A673 (cell line): ENCODE results near the gene GAN. TPM values are rescaled to one million over a fixed set of nuclear protein-coding genes. Genes with fewer than 3 reads are reported as not detected.
"Not testable (repeated sequence)": the region's sequence is repeated elsewhere in the genome, so short reads cannot be mapped to it uniquely, and the experiment has no call there.

Source experiments
- BruUV-seq: library from RNA; stranded (reverse); fragments of 400-500 nt; replicated peaks from 2 replicates; lab custom pipeline; 2021; lab: Mats Ljungman, UMichigan
- CTCF ChIA-PET: fragments of 300-600 bp; sonication (Branson Sonifier 250); formaldehyde crosslinking; loops from one replicate; lab custom pipeline; 2022; ENCODE audit warnings: antibody characterized with exemption; lab: Charles Lee
- POLR2A ChIA-PET: fragments of 300-600 bp; sonication (Branson Sonifier 250); formaldehyde crosslinking; loops from one replicate; lab custom pipeline; 2022; ENCODE audit warnings: antibody characterized with exemption; ENCODE audit not compliant: low non-redundant PET; lab: Charles Lee
- DNase-seq: peaks from one replicate; pipeline ENCODE4 v3.0.0-alpha.2; 2015; ENCODE audit warnings: low spot score
- H3K27ac ChIP-seq: fragments of 200-600 bp; sonication (generic); 2 replicates; pipeline ENCODE4 v1.5.1; 2016; ENCODE audit warnings: mixed run types, low read depth, mild to moderate bottlenecking, mixed read lengths, antibody characterized with exemption, low read length; ENCODE audit not compliant: poor library complexity, severe bottlenecking
- H3K27me3 ChIP-seq: fragments of 200-600 bp; sonication (generic); replicated peaks from 2 replicates; pipeline ENCODE4 v1.6.1; 2017; ENCODE audit warnings: mixed run types, low read depth, mild to moderate bottlenecking, mixed read lengths, antibody characterized with exemption, low read length; ENCODE audit not compliant: insufficient read depth, poor library complexity
- H3K36me3 ChIP-seq: fragments of 200-600 bp; sonication (generic); 2 replicates; pipeline ENCODE4 v1.6.1; 2016; ENCODE audit warnings: mixed run types, mild to moderate bottlenecking, mixed read lengths, antibody characterized with exemption, low read length; ENCODE audit not compliant: insufficient read depth, poor library complexity, severe bottlenecking
- H3K4me1 ChIP-seq: fragments of 200-600 bp; sonication (generic); 2 replicates; pipeline ENCODE4 v1.6.1; 2017; ENCODE audit warnings: mixed run types, mild to moderate bottlenecking, mixed read lengths, antibody characterized with exemption, low read length; ENCODE audit not compliant: insufficient read depth, poor library complexity, severe bottlenecking
- H3K4me3 ChIP-seq: fragments of 200-600 bp; sonication (generic); 2 replicates; pipeline ENCODE4 v1.5.1; 2016; ENCODE audit warnings: low read depth, mixed run types, mild to moderate bottlenecking, mixed read lengths, low read length; ENCODE audit not compliant: poor library complexity, severe bottlenecking
- H3K9me3 ChIP-seq: fragments of 200-600 bp; sonication (generic); 2 replicates; pipeline ENCODE4 v1.6.1; 2016; ENCODE audit warnings: mixed run types, low read depth, mild to moderate bottlenecking, mixed read lengths, antibody characterized with exemption, low read length; ENCODE audit not compliant: poor library complexity, severe bottlenecking
- EZH2 ChIP-seq: fragments of 200-600 bp; sonication (generic); IDR thresholded peaks from 2 replicates; pipeline ENCODE4 v1.6.1; 2017; ENCODE audit warnings: borderline replicate concordance, low read depth, mild to moderate bottlenecking, mixed read lengths, antibody characterized with exemption, low read length; ENCODE audit not compliant: poor library complexity, severe bottlenecking
- intact Hi-C: fragments of 100-400 bp; cut with micrococcal nuclease; formaldehyde crosslinking; loops from one replicate; pipeline ENCODE4 v1.10.0; 2022; ENCODE audit not compliant: unreplicated experiment
- total RNA-seq: library from RNA; stranded (reverse); gene quantifications from 2 replicates; pipeline ENCODE4 v1.2.3, GENCODE V29; 2021
- TF ChIP-seq, protein P1 (sequence below): fragments of 300-800, 200-600 bp; sonication (generic); conservative IDR thresholded peaks from 2 replicates; pipeline ENCODE4 v1.5.1; 2017; ENCODE audit warnings: low read depth, mild to moderate bottlenecking, antibody characterized with exemption, low read length, moderate library complexity, mixed read lengths

Gene GAN
- total RNA-seq, 1 experiment from 2014 or later = 18.0 TPM

DNA sequence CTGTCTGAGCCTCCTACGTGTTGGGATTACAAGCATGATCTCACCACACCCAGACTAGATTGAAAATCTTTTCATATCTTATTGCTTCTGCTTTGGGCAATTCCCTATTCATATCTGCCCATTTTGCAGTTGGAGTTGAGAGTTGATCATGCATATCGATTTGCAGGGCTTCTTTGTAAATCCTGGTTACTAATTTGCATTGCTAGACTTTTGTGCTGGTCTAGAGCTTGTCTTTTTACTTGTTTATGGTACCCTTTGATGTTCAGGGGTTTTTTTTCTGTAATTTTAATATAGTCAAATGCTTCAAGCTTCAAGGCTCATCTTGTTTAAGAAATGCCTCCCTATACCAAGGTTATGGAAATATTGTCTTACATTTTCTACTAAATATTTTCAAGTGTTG is 106.4 kb downstream of the GAN start:
- intact Hi-C loops = no loop called here
- Histone ChIP-seq H3K4me1 (no peaks in the 10 kb centered on the region), H3K9me3 (no peaks in the 10 kb centered on the region), H3K27me3 (no peaks in the 10 kb centered on the region), H3K36me3 (no peaks in the 10 kb centered on the region), H3K4me3 (no peak overlapping the region), H3K27ac (no peak overlapping the region)
- DNase-seq = no peak
- no TSS peak for BruUV-seq
- TF ChIP-seq EZH2 = no peak
- TF ChIP-seq, protein P1, sequence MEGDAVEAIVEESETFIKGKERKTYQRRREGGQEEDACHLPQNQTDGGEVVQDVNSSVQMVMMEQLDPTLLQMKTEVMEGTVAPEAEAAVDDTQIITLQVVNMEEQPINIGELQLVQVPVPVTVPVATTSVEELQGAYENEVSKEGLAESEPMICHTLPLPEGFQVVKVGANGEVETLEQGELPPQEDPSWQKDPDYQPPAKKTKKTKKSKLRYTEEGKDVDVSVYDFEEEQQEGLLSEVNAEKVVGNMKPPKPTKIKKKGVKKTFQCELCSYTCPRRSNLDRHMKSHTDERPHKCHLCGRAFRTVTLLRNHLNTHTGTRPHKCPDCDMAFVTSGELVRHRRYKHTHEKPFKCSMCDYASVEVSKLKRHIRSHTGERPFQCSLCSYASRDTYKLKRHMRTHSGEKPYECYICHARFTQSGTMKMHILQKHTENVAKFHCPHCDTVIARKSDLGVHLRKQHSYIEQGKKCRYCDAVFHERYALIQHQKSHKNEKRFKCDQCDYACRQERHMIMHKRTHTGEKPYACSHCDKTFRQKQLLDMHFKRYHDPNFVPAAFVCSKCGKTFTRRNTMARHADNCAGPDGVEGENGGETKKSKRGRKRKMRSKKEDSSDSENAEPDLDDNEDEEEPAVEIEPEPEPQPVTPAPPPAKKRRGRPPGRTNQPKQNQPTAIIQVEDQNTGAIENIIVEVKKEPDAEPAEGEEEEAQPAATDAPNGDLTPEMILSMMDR = no peak
- POLR2A ChIA-PET = interaction anchor here (0.6 kb wide), 1 partner anchor 9 kb away, joined by 4 read pairs; no protein-coding TSS in a partner anchor
- CTCF ChIA-PET = no interaction called here

- ChIA-PET POLR2A (interaction anchor here (0.6 kb wide), 1 partner anchor 9 kb away, joined by 4 read pairs; no protein-coding TSS in a partner anchor), CTCF (no interaction called here)
- intact Hi-C loops = no loop called here
- no peak for DNase-seq
- TF ChIP-seq EZH2 = no peak
- TF ChIP-seq, protein P1 = no peak
- Histone ChIP-seq H3K36me3 (no peaks in the 10 kb centered on the region), H3K4me1 (no peaks in the 10 kb centered on the region), H3K4me3 (no peak overlapping the region), H3K9me3 (no peaks in the 10 kb centered on the region), H3K27me3 (no peaks in the 10 kb centered on the region), H3K27ac (no peak overlapping the region)
- BruUV-seq = no TSS peak
Observed at GRCh38 chr16:81421536-81421935, 106.8 kb downstream of the GAN start.

DNA sequence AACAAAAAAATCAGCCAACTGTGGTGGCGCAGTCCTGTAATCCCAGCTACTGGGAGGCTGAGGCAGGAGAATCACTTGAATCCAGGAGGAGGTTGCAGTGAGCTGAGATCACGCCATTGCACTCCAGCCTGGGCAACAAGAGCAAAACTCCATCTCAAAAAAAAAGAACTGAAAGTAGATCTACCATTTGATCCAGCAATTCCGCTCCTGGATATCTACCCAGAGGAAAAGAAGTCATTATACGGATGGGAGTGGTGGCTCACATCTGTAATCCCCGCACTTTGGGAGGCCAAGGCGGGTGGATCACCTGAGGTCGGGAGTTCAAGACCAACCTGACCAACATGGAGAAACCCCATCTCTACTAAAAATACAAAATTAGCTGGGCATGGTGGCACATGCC is 107.4 kb downstream of the GAN start:
- H3K4me1 ChIP-seq, H3K4me3 ChIP-seq, CTCF ChIA-PET, H3K9me3 ChIP-seq, H3K27ac ChIP-seq, DNase-seq, H3K36me3 ChIP-seq, H3K27me3 ChIP-seq, POLR2A ChIA-PET, intact Hi-C loops, BruUV-seq: not testable (repeated sequence)

GRCh38 chr16:81424771-81425170 is 110.0 kb downstream of the GAN start:
- CTCF ChIA-PET = interaction anchor here (0.6 to 0.7 kb wide), 2 partner anchors 21 to 38 kb away, joined by 3 to 4 read pairs; no protein-coding TSS in a partner anchor
- no peak for TF ChIP-seq EZH2
- TF ChIP-seq, protein P1 = no peak
- Histone ChIP-seq H3K27me3 (no peaks in the 10 kb centered on the region), H3K27ac (no peak overlapping the region), H3K4me1 (no peaks in the 10 kb centered on the region), H3K9me3 (no peaks in the 10 kb centered on the region), H3K36me3 (no peaks in the 10 kb centered on the region), H3K4me3 (no peak overlapping the region)
- no TSS peak for BruUV-seq
- intact Hi-C loops = no loop called here
- POLR2A ChIA-PET = interaction anchor here (0.7 kb wide), 1 partner anchor 29 kb away, joined by 15 read pairs; no protein-coding TSS in a partner anchor
- DNase-seq = no peak
